GM18951 (cell line): ENCODE results near the gene PTPRR.

Experiments used
- POLR2A ChIP-seq: IDR thresholded peaks from 4 replicates; pipeline ENCODE4 v1.6.1; 2011; ENCODE audit warnings: mild to moderate bottlenecking; ENCODE audit not compliant: insufficient read length, insufficient read depth; ENCODE audit errors: extremely low read depth
- in situ Hi-C: fragments of 300-500 bp; cut with MboI; formaldehyde crosslinking; loops from one replicate; pipeline ENCODE4 v1.12.0; 2022; ENCODE audit warnings: low sequenced_read_pairs, mixed read lengths, inconsistent platforms; ENCODE audit not compliant: unreplicated experiment

PTPRR gene

GRCh38 chr12:70686299-70686698 lies 234.2 kb downstream of the PTPRR start:
- in situ Hi-C loops: no loop called here
- no peak for TF ChIP-seq POLR2A

GRCh38 chr12:70683976-70684375 lies 236.6 kb downstream of the PTPRR start:
- no peak for TF ChIP-seq POLR2A
- in situ Hi-C loops: no loop called here

- in situ Hi-C loops: no loop called here
- TF ChIP-seq POLR2A: no peak
Observed at GRCh38 chr12:70671698-70672097, 248.8 kb downstream of the PTPRR start.

GRCh38 chr12:70670948-70671347 lies 249.6 kb downstream of the PTPRR start:
- in situ Hi-C loops: no loop called here
- no peak for TF ChIP-seq POLR2A

- TF ChIP-seq POLR2A: no peak
- in situ Hi-C loops: no loop called here
Observed at GRCh38 chr12:70667253-70667652, 253.3 kb downstream of the PTPRR start.

GRCh38 chr12:70666364-70666763 lies 254.2 kb downstream of the PTPRR start:
- no peak for TF ChIP-seq POLR2A
- in situ Hi-C loops: no loop called here

GRCh38 chr12:70664465-70664881 lies 256.1 kb downstream of the PTPRR start:
- no peak for TF ChIP-seq POLR2A
- in situ Hi-C loops: no loop called here

- in situ Hi-C loops: no loop called here
- TF ChIP-seq POLR2A: no peak
Observed at GRCh38 chr12:70663838-70664237, 256.7 kb downstream of the PTPRR start.

GRCh38 chr12:70661466-70662161 lies 258.9 kb downstream of the PTPRR start:
- no peak for TF ChIP-seq POLR2A
- in situ Hi-C loops: no loop called here

- in situ Hi-C loops: no loop called here
- TF ChIP-seq POLR2A: no peak
Observed at GRCh38 chr12:70660620-70661219, 259.8 kb downstream of the PTPRR start.

GRCh38 chr12:70660002-70660604 lies 260.4 kb downstream of the PTPRR start:
- no peak for TF ChIP-seq POLR2A
- in situ Hi-C loops: no loop called here

- in situ Hi-C loops: no loop called here
- no peak for TF ChIP-seq POLR2A
Observed at GRCh38 chr12:70659077-70659606, 261.4 kb downstream of the PTPRR start.

- TF ChIP-seq POLR2A: no peak
- in situ Hi-C loops: no loop called here
Observed at GRCh38 chr12:70657616-70658286, 262.8 kb downstream of the PTPRR start.
